Fibroblast of skin of right quadriceps (primary cell): ENCODE results near the gene PHOX2A.
"Not testable (repeated sequence)": the region's sequence is repeated elsewhere in the genome, so short reads cannot be mapped to it uniquely, and the experiment has no call there.

Source experiments
- DNase-seq: peaks from one replicate; pipeline ENCODE4 v3.0.0-alpha.2; 2013

Gene PHOX2A

DNA sequence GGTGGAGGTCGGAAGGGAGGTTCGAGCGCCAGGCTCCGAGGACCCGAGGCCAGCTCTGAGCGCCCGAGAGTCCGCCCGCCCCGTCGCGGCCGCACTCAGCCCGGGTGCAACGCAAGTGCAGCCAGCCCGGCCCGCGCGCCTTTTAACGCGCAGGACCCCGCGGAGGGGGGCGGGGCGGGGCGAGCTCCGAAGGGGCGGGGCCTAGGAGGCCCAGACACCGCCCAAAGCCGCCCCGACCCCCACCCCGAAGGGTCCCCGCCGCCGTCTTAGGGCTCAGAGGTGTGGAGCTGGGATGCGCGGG is at the start of gene PHOX2A:
Gene PHOX2A, minus strand, starts transcription at position 117 of the 301 bp plus-strand sequence. CDS start 172 bp downstream, outside the sequence.
- no peak for DNase-seq

- DNase-seq, result no peak
Observed at GRCh38 chr11:72293391-72293790, 49.4 kb upstream of the PHOX2A start.

- no peak for DNase-seq
Observed at GRCh38 chr11:72292106-72292785, 48.3 kb upstream of the PHOX2A start.

DNA sequence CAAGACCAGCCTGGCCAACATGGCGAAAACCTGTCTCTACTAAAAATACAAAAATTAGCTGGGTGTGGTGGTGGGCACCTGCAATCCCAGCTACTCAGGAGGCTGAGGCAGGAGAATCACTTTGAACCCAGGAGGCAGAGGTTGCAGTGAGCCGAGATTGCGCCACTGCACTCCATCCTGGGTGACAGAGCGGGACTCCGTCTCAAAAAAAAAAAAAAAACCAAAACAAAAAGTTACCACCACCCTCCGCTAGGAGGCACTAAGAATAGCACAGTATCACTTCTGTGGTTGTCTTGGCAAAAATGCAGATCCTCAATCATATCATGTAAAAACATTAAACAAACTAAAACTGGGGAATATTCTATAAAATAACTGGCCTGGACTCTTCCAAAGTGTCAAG is 46.8 kb upstream of the PHOX2A start:
- not testable (repeated sequence) for DNase-seq

GRCh38 chr11:72287293-72287692 is 43.3 kb upstream of the PHOX2A start:
- no peak for DNase-seq

- DNase-seq, result no peak
Observed at GRCh38 chr11:72283947-72284346, 40.0 kb upstream of the PHOX2A start.

DNA sequence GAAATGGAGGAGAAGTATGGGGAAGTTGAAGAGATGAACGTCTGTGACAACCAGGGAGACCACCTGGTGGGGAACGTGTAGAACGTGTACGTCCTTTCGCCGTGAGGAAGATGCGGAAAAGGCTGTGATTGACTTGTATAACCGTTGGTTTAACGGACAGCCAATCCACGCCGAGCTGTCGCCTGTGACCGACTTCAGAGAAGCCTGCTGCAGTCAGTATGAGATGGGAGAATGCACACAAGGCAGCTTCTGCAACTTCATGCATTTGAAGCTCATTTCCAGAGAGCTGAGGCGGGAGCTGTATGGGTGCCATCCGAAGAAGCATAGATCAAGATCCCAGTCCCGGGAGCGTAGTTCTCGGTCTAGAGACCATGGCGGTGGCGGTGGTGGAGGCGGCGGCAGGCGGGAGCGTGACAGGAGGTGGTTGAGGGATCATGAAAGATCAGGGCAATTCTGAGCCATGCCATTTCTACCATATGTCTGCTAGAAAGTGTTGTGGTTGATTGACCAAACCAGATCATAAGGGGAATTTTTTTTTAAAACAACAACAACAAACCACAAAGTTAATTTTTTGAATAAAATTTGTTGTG is 36.8 kb upstream of the PHOX2A start:
- no peak for DNase-seq

- DNase-seq, result no peak
Observed at GRCh38 chr11:72280037-72280436, 36.1 kb upstream of the PHOX2A start.

DNA sequence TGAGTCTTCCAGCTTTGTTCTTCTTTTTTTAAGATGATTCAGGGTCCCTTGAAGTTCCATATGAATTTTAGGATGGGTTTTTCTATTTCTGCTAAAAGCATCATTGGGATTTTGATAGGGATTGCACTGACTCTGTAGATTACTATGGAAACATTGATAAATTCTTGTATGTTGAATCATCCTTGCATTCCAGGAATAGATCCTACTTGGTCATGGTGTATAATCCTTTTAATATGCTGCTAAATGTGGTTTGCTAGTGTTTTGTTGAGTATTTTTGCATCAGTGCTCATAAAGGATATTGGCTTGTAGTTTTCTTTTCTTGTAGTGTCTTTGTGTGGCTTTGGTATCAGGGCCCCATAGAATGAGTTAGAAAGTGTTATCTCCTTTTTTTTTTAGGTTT is 34.9 kb upstream of the PHOX2A start:
- peak; percentile 72 for DNase-seq

DNA sequence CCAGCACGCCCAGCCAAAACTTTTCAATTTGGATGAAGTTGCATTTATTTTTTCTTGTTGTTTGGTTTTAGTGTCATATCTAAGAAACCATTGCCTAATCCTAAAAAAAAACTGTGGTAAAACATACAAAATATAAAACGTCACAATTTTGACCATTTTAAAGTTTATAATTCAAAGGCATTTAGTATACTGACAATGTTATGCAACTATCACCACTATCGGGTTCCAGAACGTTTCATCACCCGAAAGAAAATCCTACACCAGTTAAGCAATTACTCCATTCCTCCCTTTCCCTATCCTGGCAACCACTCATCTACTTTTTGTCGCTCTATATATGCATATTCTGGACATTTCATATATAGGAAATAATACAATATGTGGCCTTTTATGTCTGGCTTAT is 30.5 kb upstream of the PHOX2A start:
- DNase-seq, result no peak

GRCh38 chr11:72271980-72272379 is 28.0 kb upstream of the PHOX2A start:
- no peak for DNase-seq

GRCh38 chr11:72267956-72268617 is 24.1 kb upstream of the PHOX2A start:
- no peak for DNase-seq

DNA sequence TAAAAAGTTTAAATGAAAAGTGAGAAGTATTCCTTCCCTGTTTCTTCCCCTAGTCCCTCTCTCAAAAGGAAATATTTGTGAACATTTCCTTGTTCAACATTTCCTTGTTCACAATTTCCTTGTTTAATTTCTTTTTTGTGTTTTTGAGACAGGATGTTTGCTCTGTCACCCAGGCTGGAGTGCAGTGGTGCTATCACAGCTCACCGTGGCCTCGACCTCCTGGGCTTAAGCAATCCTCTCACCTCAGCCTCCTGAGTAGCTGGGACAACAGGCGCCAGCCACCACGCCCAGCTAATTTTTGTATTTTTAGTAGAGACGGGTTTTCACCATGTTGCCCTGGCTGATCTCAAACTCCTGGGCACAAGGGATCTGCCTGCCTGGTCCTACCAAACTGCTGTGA is 23.0 kb upstream of the PHOX2A start:
- not testable (repeated sequence) for DNase-seq

GRCh38 chr11:72265951-72266350 is 22.0 kb upstream of the PHOX2A start:
- no peak for DNase-seq

DNA sequence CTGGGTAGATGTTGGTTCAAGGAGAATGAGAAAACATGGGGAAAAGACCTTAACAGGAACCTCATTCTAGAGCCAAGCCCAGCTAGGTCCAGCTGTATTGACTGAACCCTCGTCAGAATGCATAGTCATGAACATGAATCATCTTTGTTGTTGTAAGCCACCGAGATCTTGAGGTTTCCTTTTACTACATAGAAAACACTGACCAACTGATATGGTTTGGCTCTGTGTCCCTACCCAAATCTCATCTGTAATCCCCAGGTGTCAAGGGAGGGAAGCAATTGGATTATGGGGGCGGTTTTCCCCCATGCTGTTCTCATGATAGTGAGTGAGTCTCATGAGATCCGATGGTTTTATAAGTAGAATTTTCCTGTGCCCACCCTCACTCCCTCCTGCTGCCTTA is 19.4 kb upstream of the PHOX2A start:
- DNase-seq, result no peak

DNA sequence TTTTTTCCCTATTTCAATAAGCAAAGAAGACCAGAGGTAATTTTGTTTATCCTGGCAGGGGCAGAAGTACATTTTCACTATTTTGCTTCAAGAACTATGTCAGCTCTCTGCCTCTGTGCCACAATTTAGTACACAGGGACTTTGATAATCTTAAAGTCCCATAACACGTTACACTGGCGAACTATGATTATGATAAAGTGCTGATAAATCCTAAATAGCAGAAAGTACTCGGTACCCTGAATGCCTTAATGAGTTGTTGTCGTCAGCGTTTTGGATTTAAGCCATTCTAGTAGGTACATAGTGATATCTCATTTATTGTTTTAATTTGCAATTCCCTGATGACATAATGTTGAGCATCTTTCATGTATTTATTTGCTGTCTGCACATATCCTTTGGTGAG is 16.6 kb upstream of the PHOX2A start:
- no peak for DNase-seq

DNA sequence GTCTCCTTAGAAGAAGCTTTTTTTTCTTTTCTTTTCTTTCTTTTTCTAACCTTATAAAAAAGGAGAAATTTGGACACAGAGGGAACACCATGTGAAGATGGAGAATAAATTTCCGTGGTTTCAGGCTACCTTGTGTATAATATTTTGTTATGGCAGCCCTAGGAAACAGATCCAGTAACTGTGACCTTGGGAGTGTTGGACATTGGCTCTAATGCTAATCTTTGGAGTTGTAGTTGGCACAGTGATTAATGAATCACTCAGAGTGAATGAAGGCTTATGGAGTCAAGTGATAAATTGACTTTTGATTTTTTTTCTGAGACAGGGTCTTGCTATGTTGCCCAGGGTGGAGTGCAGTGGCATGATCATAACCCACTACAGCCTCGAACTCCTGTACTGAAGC is 15.5 kb upstream of the PHOX2A start:
- no peak for DNase-seq

DNA sequence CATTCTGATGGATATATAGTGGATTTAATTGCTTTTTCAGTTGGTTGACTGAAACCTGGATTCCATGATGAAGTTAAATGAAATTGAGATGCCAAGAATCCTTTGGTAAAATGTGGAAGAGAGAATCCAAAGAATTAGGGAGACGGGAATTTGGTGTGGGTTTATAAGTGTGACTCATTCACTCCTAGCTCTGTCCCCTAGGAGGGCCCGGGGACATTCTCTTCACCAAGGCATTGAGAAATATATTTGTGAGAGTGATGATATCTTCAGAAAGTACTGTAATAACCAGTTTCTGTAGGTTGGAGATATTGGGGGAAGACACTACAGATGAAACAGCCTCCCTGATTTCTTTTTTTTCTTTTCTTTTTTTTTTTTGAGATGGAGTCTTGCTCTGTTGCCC is 13.6 kb upstream of the PHOX2A start:
- no peak for DNase-seq

- DNase-seq, result no peak
Observed at GRCh38 chr11:72254299-72254993, 10.5 kb upstream of the PHOX2A start.

DNA sequence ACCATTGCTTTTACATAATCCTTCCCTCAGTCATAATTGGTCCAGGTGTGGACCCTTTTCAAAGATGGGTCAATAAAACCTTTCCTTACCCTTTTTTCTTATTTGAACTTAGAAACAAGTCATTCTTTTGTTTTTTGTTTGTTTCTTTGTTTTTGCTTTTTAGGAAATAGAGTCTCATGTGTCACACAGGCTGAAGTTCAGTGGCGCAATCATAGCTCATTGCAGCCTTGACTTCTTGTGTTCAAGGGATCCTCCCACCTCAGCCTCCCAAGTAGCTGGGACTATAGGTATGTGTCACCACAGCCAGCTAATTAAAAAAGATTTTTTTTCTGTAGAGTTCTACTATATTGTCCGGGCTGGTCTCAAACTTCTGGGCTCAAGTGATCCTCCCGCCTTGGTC is 9.4 kb upstream of the PHOX2A start:
- DNase-seq, result no peak

- no peak for DNase-seq
Observed at GRCh38 chr11:72251614-72252013, 7.6 kb upstream of the PHOX2A start.

DNA sequence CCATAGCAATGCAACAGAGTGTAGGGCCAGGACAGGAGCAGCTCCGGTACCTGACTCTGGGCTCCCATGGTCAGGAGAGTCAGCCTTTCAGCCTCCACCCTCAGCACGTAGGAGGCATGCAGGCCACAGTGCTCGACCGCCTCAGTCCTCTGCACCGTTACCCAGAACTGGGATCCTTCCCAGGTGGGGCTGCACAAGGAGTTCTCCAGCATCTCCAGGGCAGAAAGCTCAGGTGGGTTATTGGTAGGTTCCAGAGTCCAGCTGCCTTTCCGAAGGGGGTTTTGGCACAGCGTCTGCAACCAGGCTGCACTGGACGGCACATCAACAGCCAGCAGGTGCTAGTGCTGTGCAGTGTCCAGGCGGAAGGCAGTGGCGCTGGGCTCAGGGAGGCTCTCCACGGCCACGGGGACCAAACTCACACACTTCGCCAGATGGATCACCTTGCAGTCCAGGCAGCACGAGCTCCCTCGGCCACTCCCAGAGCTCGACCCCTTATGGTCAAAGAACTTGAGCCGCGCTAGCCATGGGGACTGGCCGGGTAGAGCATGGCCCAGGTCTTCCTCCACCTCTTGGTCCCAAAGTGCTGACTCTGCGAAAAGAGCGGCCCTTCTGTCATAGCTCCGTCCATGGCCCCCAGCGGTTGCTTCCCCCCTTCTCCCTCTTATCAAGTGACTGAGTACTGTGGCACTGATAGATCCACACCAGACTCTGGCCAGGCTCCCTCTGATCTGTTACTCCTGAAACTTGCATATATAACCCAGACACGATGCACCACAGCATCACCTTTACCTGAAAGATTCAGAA is 6.9 kb upstream of the PHOX2A start:
- DNase-seq, result no peak

- no peak for DNase-seq
Observed at GRCh38 chr11:72249961-72250360, 6.0 kb upstream of the PHOX2A start.
